Colonic mucosa (tissue), 4 donors: ENCODE results near the gene PROKR1. TPM values are rescaled to one million over a fixed set of nuclear protein-coding genes. Genes with fewer than 3 reads are reported as not detected.

Experiments
- DNase-seq: peaks from one replicate; pipeline ENCODE4 v3.0.0-alpha.2; 2020
- H3K27ac ChIP-seq: fragments of 200-600 bp; one replicate; pipeline ENCODE4 v1.8.0; 2021
- H3K27me3 ChIP-seq: fragments of 200-600 bp; one replicate; pipeline ENCODE4 v1.8.0; 2021
- H3K36me3 ChIP-seq: fragments of 200-600 bp; one replicate; pipeline ENCODE4 v1.8.0; 2021
- H3K4me1 ChIP-seq: fragments of 200-600 bp; one replicate; pipeline ENCODE4 v1.8.0; 2021; ENCODE audit warnings: mild to moderate bottlenecking
- H3K4me3 ChIP-seq: fragments of 200-600 bp; one replicate; pipeline ENCODE4 v1.8.0; 2021
- H3K9ac ChIP-seq, 2 donors: one replicate each; pipeline ENCODE4 v1.7.0; 2013; ENCODE audit warnings: control low read depth in 2 of 2, low read depth in 2 of 2, low read length in 2 of 2
- H3K9me3 ChIP-seq: fragments of 200-600 bp; one replicate; pipeline ENCODE4 v1.8.0; 2021
- intact Hi-C: fragments of 100-400 bp; cut with DNase I; formaldehyde crosslinking; loops from one replicate; pipeline ENCODE4 v1.14.1; 2022
- total RNA-seq, 2 donors: library from RNA; stranded (reverse); fragmentation: NEBNext Ultra II Directional in 1 of 2; extraction: Animal tissue kit (Norgen Biotek cat#: 25700) in 1 of 2; gene quantifications; one replicate each; pipeline ENCODE4 v1.2.1, GENCODE V29; 2021
- TF ChIP-seq, protein P1 (sequence below): fragments of 200-600 bp; IDR thresholded peaks from one replicate; pipeline ENCODE4 v1.8.0; 2022; ENCODE audit warnings: antibody characterized with exemption, mild to moderate bottlenecking
- donor health status: healthy.
- donor health status: DM: no; HTN: no; CAD: no.
- donor health status: DM: no; HTN: no; CAD: no.

The PROKR1 gene
- total RNA-seq, 2 donors from 2014 or later = 0.07 to 0.08 TPM

- H3K36me3 ChIP-seq = no peaks in the 10 kb centered on the region
- intact Hi-C loops = no loop called here
- TF ChIP-seq, protein P1, sequence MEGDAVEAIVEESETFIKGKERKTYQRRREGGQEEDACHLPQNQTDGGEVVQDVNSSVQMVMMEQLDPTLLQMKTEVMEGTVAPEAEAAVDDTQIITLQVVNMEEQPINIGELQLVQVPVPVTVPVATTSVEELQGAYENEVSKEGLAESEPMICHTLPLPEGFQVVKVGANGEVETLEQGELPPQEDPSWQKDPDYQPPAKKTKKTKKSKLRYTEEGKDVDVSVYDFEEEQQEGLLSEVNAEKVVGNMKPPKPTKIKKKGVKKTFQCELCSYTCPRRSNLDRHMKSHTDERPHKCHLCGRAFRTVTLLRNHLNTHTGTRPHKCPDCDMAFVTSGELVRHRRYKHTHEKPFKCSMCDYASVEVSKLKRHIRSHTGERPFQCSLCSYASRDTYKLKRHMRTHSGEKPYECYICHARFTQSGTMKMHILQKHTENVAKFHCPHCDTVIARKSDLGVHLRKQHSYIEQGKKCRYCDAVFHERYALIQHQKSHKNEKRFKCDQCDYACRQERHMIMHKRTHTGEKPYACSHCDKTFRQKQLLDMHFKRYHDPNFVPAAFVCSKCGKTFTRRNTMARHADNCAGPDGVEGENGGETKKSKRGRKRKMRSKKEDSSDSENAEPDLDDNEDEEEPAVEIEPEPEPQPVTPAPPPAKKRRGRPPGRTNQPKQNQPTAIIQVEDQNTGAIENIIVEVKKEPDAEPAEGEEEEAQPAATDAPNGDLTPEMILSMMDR = no peak
- no peaks in the 10 kb centered on the region for H3K9me3 ChIP-seq
- no peak overlapping the region for H3K9ac ChIP-seq
- H3K4me3 ChIP-seq = no peak overlapping the region
- H3K27ac ChIP-seq = no peak overlapping the region
- no peaks in the 10 kb centered on the region for H3K27me3 ChIP-seq
- no peaks in the 10 kb centered on the region for H3K4me1 ChIP-seq
- no peak for DNase-seq
Measured at GRCh38 chr2:68603059-68603458, 40.3 kb upstream of the PROKR1 start.

DNA sequence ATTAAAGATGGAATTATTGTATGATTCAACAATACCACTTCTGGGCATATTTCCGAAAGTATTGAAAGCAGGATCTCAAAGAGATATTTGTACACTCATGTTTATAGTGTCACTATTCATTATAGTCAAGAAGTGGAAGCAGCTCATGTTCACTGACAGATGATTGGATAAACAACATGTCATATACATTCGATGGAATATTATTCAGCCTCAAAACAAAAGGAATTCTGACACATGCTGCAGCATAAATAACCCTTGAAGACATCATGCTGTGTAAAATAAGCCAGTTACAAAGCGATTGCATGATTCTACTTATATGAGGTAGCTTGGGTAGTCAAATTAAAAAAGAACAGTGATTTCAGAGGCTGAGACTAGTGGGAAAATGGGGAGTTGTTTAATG, 39.3 kb upstream of the PROKR1 start:
- H3K4me1 ChIP-seq = no peaks in the 10 kb centered on the region
- no peak overlapping the region for H3K9ac ChIP-seq
- H3K27me3 ChIP-seq = no peaks in the 10 kb centered on the region
- H3K27ac ChIP-seq = no peak overlapping the region
- DNase-seq = no peak
- no peak overlapping the region for H3K4me3 ChIP-seq
- intact Hi-C loops = no loop called here
- H3K9me3 ChIP-seq = no peaks in the 10 kb centered on the region
- TF ChIP-seq, protein P1 = no peak
- H3K36me3 ChIP-seq = no peaks in the 10 kb centered on the region

GRCh38 chr2:68605939-68606338, 37.4 kb upstream of the PROKR1 start:
- no peak for DNase-seq
- Histone ChIP-seq H3K36me3 (no peaks in the 10 kb centered on the region), H3K4me1 (no peaks in the 10 kb centered on the region), H3K9ac (no peak overlapping the region), H3K4me3 (no peak overlapping the region), H3K27me3 (no peaks in the 10 kb centered on the region), H3K27ac (no peak overlapping the region), H3K9me3 (no peaks in the 10 kb centered on the region)
- intact Hi-C loops = no loop called here
- TF ChIP-seq, protein P1 = no peak

DNA sequence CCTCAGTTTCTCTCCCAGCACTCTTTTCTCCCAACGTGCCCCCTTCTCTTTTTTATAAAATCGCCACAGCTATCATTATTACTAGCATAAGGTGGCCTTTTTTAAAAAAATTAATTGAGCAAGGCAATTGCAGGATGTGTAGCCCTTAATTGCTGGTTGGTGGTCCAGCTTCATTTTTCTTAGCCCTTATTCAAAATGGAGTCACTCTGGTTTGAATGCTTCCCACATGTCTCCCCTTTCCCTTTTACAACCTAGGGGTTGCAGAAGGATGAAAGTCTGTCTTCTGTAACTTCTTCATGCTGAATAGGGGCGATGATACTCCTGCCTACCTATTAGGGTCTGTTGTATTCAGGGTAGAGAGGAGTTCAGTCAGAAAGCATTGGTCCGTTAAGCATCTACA, 36.6 kb upstream of the PROKR1 start:
- H3K27me3 ChIP-seq = no peaks in the 10 kb centered on the region
- TF ChIP-seq, protein P1 = no peak
- intact Hi-C loops = no loop called here
- no peaks in the 10 kb centered on the region for H3K9me3 ChIP-seq
- H3K4me3 ChIP-seq = no peak overlapping the region
- no peaks in the 10 kb centered on the region for H3K4me1 ChIP-seq
- H3K36me3 ChIP-seq = no peaks in the 10 kb centered on the region
- no peak overlapping the region for H3K27ac ChIP-seq
- DNase-seq = no peak
- H3K9ac ChIP-seq = no peak overlapping the region

- no peak for DNase-seq
- no peaks in the 10 kb centered on the region for H3K9me3 ChIP-seq
- H3K4me1 ChIP-seq = no peaks in the 10 kb centered on the region
- no peak overlapping the region for H3K9ac ChIP-seq
- TF ChIP-seq, protein P1 = no peak
- no peaks in the 10 kb centered on the region for H3K27me3 ChIP-seq
- no peak overlapping the region for H3K27ac ChIP-seq
- H3K4me3 ChIP-seq = no peak overlapping the region
- intact Hi-C loops = no loop called here
- no peaks in the 10 kb centered on the region for H3K36me3 ChIP-seq
Measured at GRCh38 chr2:68607837-68608236, 35.5 kb upstream of the PROKR1 start.
